Karpas-422 (cell line): ENCODE measurements around the gene LINC00632. TPM values are rescaled to one million over a fixed set of nuclear protein-coding genes. Genes with fewer than 3 reads are reported as not detected.

ENCODE experiments used
- DNase-seq: peaks from one replicate; pipeline ENCODE4 v3.0.0-alpha.2; 2015
- H2AFZ ChIP-seq: fragments of 200-600 bp; sonication (generic); 2 replicates; pipeline ENCODE4 v1.6.1; 2014; ENCODE audit warnings: antibody characterized with exemption, low read length, mixed read lengths
- H3K27ac ChIP-seq: fragments of 200-600 bp; sonication (generic); 2 replicates; pipeline ENCODE4 v1.5.1; 2014; ENCODE audit warnings: mild to moderate bottlenecking, low read length, moderate library complexity
- H3K27me3 ChIP-seq: fragments of 200-600 bp; sonication (generic); 2 replicates; pipeline ENCODE4 v1.6.1; 2014; ENCODE audit warnings: low read length, mixed read lengths
- H3K36me3 ChIP-seq: fragments of 200-600 bp; sonication (generic); 2 replicates; pipeline ENCODE4 v1.6.1; 2014; ENCODE audit warnings: low read length, mixed read lengths; ENCODE audit not compliant: insufficient read depth
- H3K4me1 ChIP-seq: fragments of 200-600 bp; sonication (generic); 2 replicates; pipeline ENCODE4 v1.6.1; 2014; ENCODE audit warnings: mild to moderate bottlenecking, low read length, mixed read lengths
- H3K4me2 ChIP-seq: fragments of 200-600 bp; sonication (generic); 2 replicates; pipeline ENCODE4 v1.6.1; 2014; ENCODE audit warnings: low read length, low read depth, mild to moderate bottlenecking; ENCODE audit not compliant: poor library complexity, severe bottlenecking
- H3K4me3 ChIP-seq: fragments of 200-600 bp; sonication (generic); 2 replicates; pipeline ENCODE4 v1.5.1; 2014; ENCODE audit warnings: mild to moderate bottlenecking, antibody characterized with exemption, low read length, mixed read lengths
- H3K79me2 ChIP-seq: fragments of 200-600 bp; sonication (generic); 2 replicates; pipeline ENCODE4 v1.6.1; 2014; ENCODE audit warnings: mild to moderate bottlenecking, low read length, mixed read lengths
- H3K9ac ChIP-seq: fragments of 200-600 bp; sonication (generic); 2 replicates; pipeline ENCODE4 v1.6.0; 2014; ENCODE audit warnings: low read length
- H3K9me2 ChIP-seq: fragments of 200-600 bp; sonication (generic), shearing (Covaris generic); replicated peaks from 2 replicates; pipeline ENCODE4 v1.6.0; 2014; ENCODE audit warnings: mild to moderate bottlenecking, low read length, moderate library complexity; ENCODE audit not compliant: insufficient read depth
- H3K9me3 ChIP-seq: fragments of 300-700, 200-600 bp; sonication (generic); 2 replicates; pipeline ENCODE4 v1.6.1; 2014; ENCODE audit warnings: low read length, mixed read lengths
- H4K20me1 ChIP-seq: fragments of 200-600 bp; sonication (generic); 2 replicates; pipeline ENCODE4 v1.6.1; 2014; ENCODE audit warnings: mild to moderate bottlenecking, antibody characterized with exemption, low read length, low read depth; ENCODE audit not compliant: insufficient read depth
- total RNA-seq: library from RNA; depleted of rRNA; stranded (reverse); fragments of >200 nt; shearing (Covaris generic); gene quantifications from 2 replicates; pipeline ENCODE4 v1.2.3, GENCODE V29; 2014; ENCODE audit warnings: low replicate concordance

LINC00632 gene
- total RNA-seq, 1 experiment from 2014 or later, result not detected

DNA sequence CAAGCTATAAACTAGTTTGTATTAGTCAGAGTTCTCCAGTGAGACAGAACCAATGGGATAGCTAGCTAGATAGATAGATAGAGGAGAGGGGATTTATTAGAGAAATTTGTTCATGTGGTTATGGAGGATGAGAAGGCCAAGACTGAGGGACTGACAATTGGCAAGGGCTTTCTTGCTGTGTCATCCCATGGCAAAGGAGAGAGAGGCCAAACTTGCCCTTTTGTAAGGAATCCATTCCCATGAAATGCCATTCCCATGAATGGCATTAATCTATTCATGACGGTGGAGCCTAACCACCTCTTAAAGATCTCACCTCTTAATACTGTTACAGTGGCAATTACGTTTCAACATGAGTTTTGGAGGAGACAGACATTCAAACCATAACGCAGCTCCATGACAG is 58.1 kb downstream of the LINC00632 start:
- H3K36me3 ChIP-seq, result no peaks in the 10 kb centered on the region
- no peak overlapping the region for H3K9ac ChIP-seq
- H4K20me1 ChIP-seq, result no peaks in the 10 kb centered on the region
- no peak overlapping the region for H3K4me3 ChIP-seq
- no peak overlapping the region for H3K4me2 ChIP-seq
- no peak overlapping the region for H2AFZ ChIP-seq
- H3K79me2 ChIP-seq, result no peaks in the 10 kb centered on the region
- H3K9me2 ChIP-seq, result no peaks in the 10 kb centered on the region
- H3K27ac ChIP-seq, result no peak overlapping the region
- no peak for DNase-seq
- no peaks in the 10 kb centered on the region for H3K27me3 ChIP-seq
- no peaks in the 10 kb centered on the region for H3K4me1 ChIP-seq
- no peaks in the 10 kb centered on the region; the same call in 1 of the 2 replicates for H3K9me3 ChIP-seq

- Histone ChIP-seq H3K4me3 (no peak overlapping the region), H3K9me2 (no peaks in the 10 kb centered on the region)
- DNase-seq, result no peak
Measured at GRCh38 chrX:140775211-140775610, 65.7 kb downstream of the LINC00632 start.

DNA sequence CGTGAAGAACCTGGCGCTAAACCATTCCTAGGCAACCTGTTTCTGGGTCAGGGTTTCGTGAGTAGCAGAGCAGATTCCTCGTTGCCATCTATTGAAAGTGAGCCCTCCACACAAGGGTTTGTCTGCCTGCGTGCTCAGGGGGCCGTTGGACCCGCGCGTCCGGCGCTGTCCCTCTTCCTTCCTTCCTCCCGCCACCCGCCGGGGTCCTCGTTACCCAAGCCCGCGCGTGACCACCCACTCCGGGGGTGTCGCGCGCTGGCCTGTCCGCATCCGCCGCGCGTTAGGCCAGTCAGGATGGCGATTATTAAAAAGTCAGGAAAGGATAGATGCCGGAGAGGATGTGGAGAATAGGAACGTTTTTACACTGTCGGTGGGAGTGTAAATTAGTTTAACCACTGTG is 66.8 kb downstream of the LINC00632 start:
- Histone ChIP-seq H3K9ac (no peak overlapping the region), H3K27ac (no peak overlapping the region), H3K36me3 (no peaks in the 10 kb centered on the region), H3K9me3 (no peaks in the 10 kb centered on the region), H4K20me1 (no peaks in the 10 kb centered on the region), H3K4me2 (no peak overlapping the region), H3K4me3 (no peak overlapping the region), H3K79me2 (no peaks in the 10 kb centered on the region), H3K9me2 (no peaks in the 10 kb centered on the region), H3K4me1 (no peaks in the 10 kb centered on the region), H2AFZ (no peak overlapping the region), H3K27me3 (no peaks in the 10 kb centered on the region)
- no peak for DNase-seq

More at GRCh38 chrX:140775211-140775610, 65.7 kb downstream of the LINC00632 start:
- Histone ChIP-seq H2AFZ (no peak overlapping the region), H3K9me3 (no peaks in the 10 kb centered on the region), H3K36me3 (no peaks in the 10 kb centered on the region), H4K20me1 (no peaks in the 10 kb centered on the region), H3K79me2 (no peaks in the 10 kb centered on the region), H3K4me1 (no peaks in the 10 kb centered on the region), H3K4me2 (no peak overlapping the region), H3K9ac (no peak overlapping the region), H3K27me3 (no peaks in the 10 kb centered on the region), H3K27ac (no peak overlapping the region)

GRCh38 chrX:140794642-140795041 is 85.1 kb downstream of the LINC00632 start:
- Histone ChIP-seq H4K20me1 (no peaks in the 10 kb centered on the region), H3K27me3 (no peaks in the 10 kb centered on the region), H3K4me1 (no peaks in the 10 kb centered on the region), H2AFZ (no peak overlapping the region), H3K36me3 (no peaks in the 10 kb centered on the region), H3K27ac (no peak overlapping the region), H3K4me3 (no peak overlapping the region), H3K9me3 (peaks cover 14% of the 10 kb centered on the region), H3K79me2 (no peaks in the 10 kb centered on the region), H3K9me2 (no peaks in the 10 kb centered on the region), H3K9ac (no peak overlapping the region), H3K4me2 (no peak overlapping the region)
- no peak for DNase-seq

GRCh38 chrX:140799216-140799615 is 89.7 kb downstream of the LINC00632 start:
- Histone ChIP-seq H3K27ac (no peak overlapping the region), H3K79me2 (no peaks in the 10 kb centered on the region), H3K9me2 (no peaks in the 10 kb centered on the region), H4K20me1 (no peaks in the 10 kb centered on the region), H3K4me1 (no peaks in the 10 kb centered on the region), H3K4me3 (no peak overlapping the region), H3K36me3 (no peaks in the 10 kb centered on the region), H3K9ac (no peak overlapping the region), H3K4me2 (no peak overlapping the region), H3K27me3 (no peaks in the 10 kb centered on the region), H3K9me3 (peaks cover 13% of the 10 kb centered on the region), H2AFZ (no peak overlapping the region)
- DNase-seq, result no peak

DNA sequence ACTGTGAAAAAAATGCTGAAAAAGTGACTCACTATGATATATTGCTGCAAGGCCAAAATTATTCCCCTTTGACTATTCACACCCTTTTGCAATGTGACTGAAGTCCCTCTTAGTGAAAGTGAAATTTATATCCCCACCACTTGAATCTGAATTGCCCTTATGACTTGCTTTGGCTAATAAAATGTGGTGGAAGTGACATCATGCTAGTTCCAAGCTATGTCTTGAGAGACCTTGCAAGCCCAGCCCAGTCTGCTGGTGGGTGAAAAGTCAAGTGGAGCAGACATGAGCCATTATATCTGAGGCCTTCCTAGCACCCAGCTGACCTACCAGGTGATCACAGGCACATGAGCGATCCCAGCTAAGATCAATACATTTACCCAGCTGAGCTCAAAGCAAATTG is 94.7 kb downstream of the LINC00632 start:
- H2AFZ ChIP-seq, result no peak overlapping the region
- no peaks in the 10 kb centered on the region for H3K4me1 ChIP-seq
- H3K27ac ChIP-seq, result no peak overlapping the region
- H3K27me3 ChIP-seq, result no peaks in the 10 kb centered on the region
- H3K9me2 ChIP-seq, result no peaks in the 10 kb centered on the region
- no peaks in the 10 kb centered on the region for H4K20me1 ChIP-seq
- H3K9me3 ChIP-seq, result peaks cover 9% of the 10 kb centered on the region
- no peak overlapping the region for H3K4me3 ChIP-seq
- no peaks in the 10 kb centered on the region for H3K79me2 ChIP-seq
- H3K9ac ChIP-seq, result no peak overlapping the region
- no peaks in the 10 kb centered on the region for H3K36me3 ChIP-seq
- DNase-seq, result no peak
- no peak overlapping the region for H3K4me2 ChIP-seq

DNA sequence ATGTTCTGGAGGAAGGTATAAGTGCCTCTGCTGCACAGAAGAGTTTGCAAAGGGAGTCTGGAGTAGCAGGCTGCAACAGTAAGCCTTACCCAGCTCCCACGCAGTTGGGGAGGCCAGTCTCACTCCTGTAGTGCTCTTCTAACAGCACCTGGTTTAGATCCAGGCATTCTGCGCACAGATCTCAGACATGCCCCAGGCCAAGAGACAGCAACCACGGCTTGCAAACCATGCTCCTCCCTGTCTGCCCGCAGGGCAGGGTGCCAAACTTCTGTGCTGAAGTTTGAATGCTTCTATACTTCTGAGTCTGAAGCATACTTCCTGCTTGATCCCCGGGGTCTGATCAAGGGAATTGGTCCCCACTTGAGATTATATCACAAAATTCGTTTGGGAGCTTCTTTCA is 106.3 kb downstream of the LINC00632 start:
- H3K36me3 ChIP-seq, result no peaks in the 10 kb centered on the region
- no peak for DNase-seq
- H3K9ac ChIP-seq, result no peak overlapping the region
- H3K27ac ChIP-seq, result no peak overlapping the region
- peaks cover 22% of the 10 kb centered on the region for H3K9me3 ChIP-seq
- no peak overlapping the region for H3K4me2 ChIP-seq
- H3K4me1 ChIP-seq, result no peaks in the 10 kb centered on the region
- no peaks in the 10 kb centered on the region for H4K20me1 ChIP-seq
- no peaks in the 10 kb centered on the region for H3K9me2 ChIP-seq
- H3K79me2 ChIP-seq, result no peaks in the 10 kb centered on the region
- H3K4me3 ChIP-seq, result no peak overlapping the region
- H3K27me3 ChIP-seq, result no peaks in the 10 kb centered on the region
- no peak overlapping the region for H2AFZ ChIP-seq

DNA sequence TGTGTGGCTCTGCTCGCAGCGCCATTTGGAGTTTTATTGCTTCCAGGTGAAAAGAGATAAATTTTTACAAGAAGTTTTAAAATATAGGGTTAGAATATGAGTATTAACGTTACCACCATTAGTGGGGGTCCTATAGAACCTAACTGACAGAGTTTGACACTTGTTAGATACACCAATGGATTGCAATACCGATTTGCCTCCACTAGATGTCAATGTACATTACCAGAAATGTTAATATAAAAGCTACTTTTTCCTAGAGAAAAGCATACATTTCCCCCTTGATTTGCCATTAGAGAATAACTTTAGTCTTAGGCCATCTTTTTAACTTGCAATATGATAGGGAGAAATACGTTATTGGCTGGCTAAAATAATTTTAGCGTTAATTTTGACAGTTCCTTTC is 108.4 kb downstream of the LINC00632 start:
- no peaks in the 10 kb centered on the region for H3K4me1 ChIP-seq
- DNase-seq, result peak; percentile 79
- no peak overlapping the region for H3K4me2 ChIP-seq
- H3K27me3 ChIP-seq, result no peaks in the 10 kb centered on the region
- no peak overlapping the region for H2AFZ ChIP-seq
- H3K36me3 ChIP-seq, result no peaks in the 10 kb centered on the region
- no peaks in the 10 kb centered on the region for H4K20me1 ChIP-seq
- no peaks in the 10 kb centered on the region for H3K9me2 ChIP-seq
- no peaks in the 10 kb centered on the region for H3K79me2 ChIP-seq
- peaks cover 4% of the 10 kb centered on the region; the same call in 1 of the 2 replicates for H3K9me3 ChIP-seq
- no peak overlapping the region for H3K4me3 ChIP-seq
- H3K27ac ChIP-seq, result no peak overlapping the region
- no peak overlapping the region for H3K9ac ChIP-seq

DNA sequence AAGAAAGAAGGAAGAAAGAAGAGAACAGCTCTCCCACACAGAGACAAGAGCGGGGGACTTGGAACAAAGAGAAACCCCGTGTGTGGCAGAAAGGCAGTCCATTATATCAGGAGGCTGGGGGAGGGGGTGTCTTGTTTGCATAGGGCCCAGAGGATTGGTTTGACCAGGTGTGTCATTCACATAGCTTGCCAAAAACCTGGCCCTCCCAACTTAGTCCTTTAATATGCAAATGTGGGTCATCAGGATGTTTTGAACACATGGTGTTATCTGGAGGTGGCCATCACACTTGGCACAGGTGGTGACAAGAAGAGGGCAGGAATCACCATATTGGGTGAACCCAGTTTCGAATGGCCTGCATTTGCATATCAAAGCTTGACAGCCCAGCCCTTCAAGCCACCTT is 111.7 kb downstream of the LINC00632 start:
- Histone ChIP-seq H3K4me2 (no peak overlapping the region), H3K9me2 (no peaks in the 10 kb centered on the region), H3K4me1 (no peaks in the 10 kb centered on the region), H3K27me3 (no peaks in the 10 kb centered on the region), H2AFZ (no peak overlapping the region), H4K20me1 (no peaks in the 10 kb centered on the region), H3K9me3 (no peaks in the 10 kb centered on the region; the same call in 1 of the 2 replicates), H3K27ac (no peak overlapping the region), H3K36me3 (no peaks in the 10 kb centered on the region), H3K9ac (no peak overlapping the region), H3K79me2 (no peaks in the 10 kb centered on the region), H3K4me3 (no peak overlapping the region)
- DNase-seq, result no peak
